ENCODE data around the gene ECT2L.

Gene ECT2L

DNA sequence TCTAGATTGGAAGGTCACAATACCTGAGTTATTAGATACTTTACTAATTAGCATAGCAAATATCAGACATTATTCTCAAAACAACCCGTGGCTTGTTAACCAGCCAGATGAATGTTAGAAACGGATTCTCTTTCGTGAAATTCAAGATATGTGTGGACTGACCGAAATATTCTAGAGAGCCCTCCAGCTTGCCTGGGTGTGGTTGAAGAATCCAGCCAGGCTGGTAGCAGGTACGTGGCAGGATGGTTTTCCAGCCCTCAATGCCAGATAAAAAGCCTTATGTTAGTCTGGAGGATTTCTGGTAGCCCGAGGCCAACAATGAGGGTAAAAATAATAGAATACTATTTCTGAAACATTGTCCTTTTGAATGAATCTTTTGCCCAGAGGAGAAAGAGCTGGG lies 19.3 kb downstream of the ECT2L start:
- Histone ChIP-seq H3K79me2 (ENCODE audit: insufficient read depth, low read length) (no peaks in the 10 kb centered on the region), H3K4me3 (ENCODE audit: insufficient read depth, low read length, poor library complexity, severe bottlenecking) (no peak overlapping the region), H3K4me2 (ENCODE audit: low read depth, low read length, poor library complexity, severe bottlenecking) (no peak overlapping the region), H3K27me3 (ENCODE audit: low read length) (no peaks in the 10 kb centered on the region), H2AFZ (ENCODE audit: low read depth, low read length, severe bottlenecking) (no peak overlapping the region), H3K27ac (ENCODE audit: low read depth, low read length) (no peak overlapping the region), H3F3A (ENCODE audit: insufficient read depth) (no peaks in the 10 kb centered on the region), H4K20me1 (ENCODE audit: low read depth, low read length) (no peaks in the 10 kb centered on the region), H3K36me3 (ENCODE audit: low read length) (no peaks in the 10 kb centered on the region), H3K9me3 (ENCODE audit: insufficient read depth, low read length) (no peaks in the 10 kb centered on the region), H3K9me2 (replicated peaks; ENCODE audit: insufficient read depth, low read length) (no peaks in the 10 kb centered on the region), H3K9ac (ENCODE audit: low read length) (no peak overlapping the region)
- TF ChIP-seq, protein P1, sequence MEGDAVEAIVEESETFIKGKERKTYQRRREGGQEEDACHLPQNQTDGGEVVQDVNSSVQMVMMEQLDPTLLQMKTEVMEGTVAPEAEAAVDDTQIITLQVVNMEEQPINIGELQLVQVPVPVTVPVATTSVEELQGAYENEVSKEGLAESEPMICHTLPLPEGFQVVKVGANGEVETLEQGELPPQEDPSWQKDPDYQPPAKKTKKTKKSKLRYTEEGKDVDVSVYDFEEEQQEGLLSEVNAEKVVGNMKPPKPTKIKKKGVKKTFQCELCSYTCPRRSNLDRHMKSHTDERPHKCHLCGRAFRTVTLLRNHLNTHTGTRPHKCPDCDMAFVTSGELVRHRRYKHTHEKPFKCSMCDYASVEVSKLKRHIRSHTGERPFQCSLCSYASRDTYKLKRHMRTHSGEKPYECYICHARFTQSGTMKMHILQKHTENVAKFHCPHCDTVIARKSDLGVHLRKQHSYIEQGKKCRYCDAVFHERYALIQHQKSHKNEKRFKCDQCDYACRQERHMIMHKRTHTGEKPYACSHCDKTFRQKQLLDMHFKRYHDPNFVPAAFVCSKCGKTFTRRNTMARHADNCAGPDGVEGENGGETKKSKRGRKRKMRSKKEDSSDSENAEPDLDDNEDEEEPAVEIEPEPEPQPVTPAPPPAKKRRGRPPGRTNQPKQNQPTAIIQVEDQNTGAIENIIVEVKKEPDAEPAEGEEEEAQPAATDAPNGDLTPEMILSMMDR (IDR thresholded peaks at IDR 0.05; ENCODE audit: insufficient read depth, low read length, poor library complexity, severe bottlenecking): no peak
- no peak for TF ChIP-seq EZH2phosphoT487 (conservative IDR thresholded peaks at IDR 0.05; ENCODE audit: low read length)

DNA sequence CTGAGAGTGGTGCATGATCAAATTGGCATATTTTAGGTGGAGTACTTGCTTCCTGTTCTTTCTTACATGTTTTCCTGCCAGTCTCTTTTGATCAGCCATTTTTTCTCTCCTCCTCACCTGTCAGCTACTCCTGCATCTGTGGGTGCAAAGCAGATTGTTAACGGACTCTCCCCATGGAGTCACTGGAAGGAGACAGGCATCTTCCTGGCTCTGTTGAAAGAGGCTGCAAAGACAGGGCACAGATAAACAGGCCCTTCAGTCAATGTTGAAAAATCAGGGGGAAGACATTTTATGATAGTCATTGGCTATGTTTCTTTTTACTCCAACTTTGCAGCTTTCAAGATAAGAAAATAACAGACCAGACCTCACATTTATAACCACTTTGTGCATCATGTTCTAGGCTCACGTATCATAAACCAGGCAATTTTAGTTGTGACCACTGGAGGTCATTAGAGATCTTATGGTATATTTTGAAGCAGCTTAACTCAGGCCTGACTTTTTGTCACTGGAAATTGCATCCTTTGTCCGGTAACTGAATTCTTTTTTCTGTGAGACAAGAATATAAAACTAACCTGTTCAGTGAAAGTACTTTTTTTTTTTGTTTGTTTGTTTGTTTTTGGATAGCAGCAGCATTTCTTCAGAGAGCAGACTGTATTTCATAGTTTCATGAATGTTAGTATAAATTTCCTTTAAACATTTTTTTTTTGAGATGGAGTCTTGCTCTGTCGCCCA lies 20.1 kb downstream of the ECT2L start:
- Histone ChIP-seq H3K9me2 (replicated peaks; ENCODE audit: insufficient read depth, low read length) (no peaks in the 10 kb centered on the region), H3K9ac (ENCODE audit: low read length) (no peak overlapping the region), H3F3A (ENCODE audit: insufficient read depth) (no peaks in the 10 kb centered on the region), H4K20me1 (ENCODE audit: low read depth, low read length) (no peaks in the 10 kb centered on the region), H3K9me3 (ENCODE audit: insufficient read depth, low read length) (no peaks in the 10 kb centered on the region), H3K27me3 (ENCODE audit: low read length) (no peaks in the 10 kb centered on the region), H3K79me2 (ENCODE audit: insufficient read depth, low read length) (no peaks in the 10 kb centered on the region), H2AFZ (ENCODE audit: low read depth, low read length, severe bottlenecking) (no peak overlapping the region), H3K4me3 (ENCODE audit: insufficient read depth, low read length, poor library complexity, severe bottlenecking) (no peak overlapping the region), H3K27ac (ENCODE audit: low read depth, low read length) (no peak overlapping the region), H3K36me3 (ENCODE audit: low read length) (no peaks in the 10 kb centered on the region), H3K4me2 (ENCODE audit: low read depth, low read length, poor library complexity, severe bottlenecking) (no peak overlapping the region)
- no peak for TF ChIP-seq EZH2phosphoT487 (conservative IDR thresholded peaks at IDR 0.05; ENCODE audit: low read length)
- TF ChIP-seq, protein P1 (IDR thresholded peaks at IDR 0.05; ENCODE audit: insufficient read depth, low read length, poor library complexity, severe bottlenecking): peak; percentile 34

GRCh38 chr6:138817799-138818198 lies 21.9 kb downstream of the ECT2L start:
- no peak for TF ChIP-seq EZH2phosphoT487 (conservative IDR thresholded peaks at IDR 0.05; ENCODE audit: low read length)
- TF ChIP-seq, protein P1 (IDR thresholded peaks at IDR 0.05; ENCODE audit: insufficient read depth, low read length, poor library complexity, severe bottlenecking): no peak
- no peaks in the 10 kb centered on the region for H4K20me1 ChIP-seq (ENCODE audit: low read depth, low read length)
- H3K4me2 ChIP-seq (ENCODE audit: low read depth, low read length, poor library complexity, severe bottlenecking): no peak overlapping the region
- no peaks in the 10 kb centered on the region for H3K36me3 ChIP-seq (ENCODE audit: low read length)
- no peaks in the 10 kb centered on the region for H3K9me2 ChIP-seq (replicated peaks; ENCODE audit: insufficient read depth, low read length)
- no peak overlapping the region for H3K4me3 ChIP-seq (ENCODE audit: insufficient read depth, low read length, poor library complexity, severe bottlenecking)
- no peaks in the 10 kb centered on the region for H3K9me3 ChIP-seq (ENCODE audit: insufficient read depth, low read length)
- H3K27ac ChIP-seq (ENCODE audit: low read depth, low read length): no peak overlapping the region
- no peaks in the 10 kb centered on the region for H3K27me3 ChIP-seq (ENCODE audit: low read length)
- H3F3A ChIP-seq (ENCODE audit: insufficient read depth): no peaks in the 10 kb centered on the region
- H3K79me2 ChIP-seq (ENCODE audit: insufficient read depth, low read length): no peaks in the 10 kb centered on the region
- no peak overlapping the region for H3K9ac ChIP-seq (ENCODE audit: low read length)
- no peak overlapping the region for H2AFZ ChIP-seq (ENCODE audit: low read depth, low read length, severe bottlenecking)
